Measurements from ENCODE around the gene SLC7A10.

GRCh38 chr19:33219261-33219815 lies 6.3 kb downstream of the SLC7A10 start:
- no peak for TF ChIP-seq USF2 (IDR thresholded peaks at IDR 0.05; ENCODE audit: borderline replicate concordance, low read depth, low read length)
- no peak for TF ChIP-seq MAX (IDR thresholded peaks at IDR 0.05; ENCODE audit: low read depth)
- TF ChIP-seq, protein P1, sequence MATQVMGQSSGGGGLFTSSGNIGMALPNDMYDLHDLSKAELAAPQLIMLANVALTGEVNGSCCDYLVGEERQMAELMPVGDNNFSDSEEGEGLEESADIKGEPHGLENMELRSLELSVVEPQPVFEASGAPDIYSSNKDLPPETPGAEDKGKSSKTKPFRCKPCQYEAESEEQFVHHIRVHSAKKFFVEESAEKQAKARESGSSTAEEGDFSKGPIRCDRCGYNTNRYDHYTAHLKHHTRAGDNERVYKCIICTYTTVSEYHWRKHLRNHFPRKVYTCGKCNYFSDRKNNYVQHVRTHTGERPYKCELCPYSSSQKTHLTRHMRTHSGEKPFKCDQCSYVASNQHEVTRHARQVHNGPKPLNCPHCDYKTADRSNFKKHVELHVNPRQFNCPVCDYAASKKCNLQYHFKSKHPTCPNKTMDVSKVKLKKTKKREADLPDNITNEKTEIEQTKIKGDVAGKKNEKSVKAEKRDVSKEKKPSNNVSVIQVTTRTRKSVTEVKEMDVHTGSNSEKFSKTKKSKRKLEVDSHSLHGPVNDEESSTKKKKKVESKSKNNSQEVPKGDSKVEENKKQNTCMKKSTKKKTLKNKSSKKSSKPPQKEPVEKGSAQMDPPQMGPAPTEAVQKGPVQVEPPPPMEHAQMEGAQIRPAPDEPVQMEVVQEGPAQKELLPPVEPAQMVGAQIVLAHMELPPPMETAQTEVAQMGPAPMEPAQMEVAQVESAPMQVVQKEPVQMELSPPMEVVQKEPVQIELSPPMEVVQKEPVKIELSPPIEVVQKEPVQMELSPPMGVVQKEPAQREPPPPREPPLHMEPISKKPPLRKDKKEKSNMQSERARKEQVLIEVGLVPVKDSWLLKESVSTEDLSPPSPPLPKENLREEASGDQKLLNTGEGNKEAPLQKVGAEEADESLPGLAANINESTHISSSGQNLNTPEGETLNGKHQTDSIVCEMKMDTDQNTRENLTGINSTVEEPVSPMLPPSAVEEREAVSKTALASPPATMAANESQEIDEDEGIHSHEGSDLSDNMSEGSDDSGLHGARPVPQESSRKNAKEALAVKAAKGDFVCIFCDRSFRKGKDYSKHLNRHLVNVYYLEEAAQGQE (IDR thresholded peaks at IDR 0.05; ENCODE audit: low read depth, low read length), result no peak
- no peak for TF ChIP-seq RAD21 (IDR thresholded peaks at IDR 0.05; ENCODE audit: low read length)
- TF ChIP-seq, protein P2, sequence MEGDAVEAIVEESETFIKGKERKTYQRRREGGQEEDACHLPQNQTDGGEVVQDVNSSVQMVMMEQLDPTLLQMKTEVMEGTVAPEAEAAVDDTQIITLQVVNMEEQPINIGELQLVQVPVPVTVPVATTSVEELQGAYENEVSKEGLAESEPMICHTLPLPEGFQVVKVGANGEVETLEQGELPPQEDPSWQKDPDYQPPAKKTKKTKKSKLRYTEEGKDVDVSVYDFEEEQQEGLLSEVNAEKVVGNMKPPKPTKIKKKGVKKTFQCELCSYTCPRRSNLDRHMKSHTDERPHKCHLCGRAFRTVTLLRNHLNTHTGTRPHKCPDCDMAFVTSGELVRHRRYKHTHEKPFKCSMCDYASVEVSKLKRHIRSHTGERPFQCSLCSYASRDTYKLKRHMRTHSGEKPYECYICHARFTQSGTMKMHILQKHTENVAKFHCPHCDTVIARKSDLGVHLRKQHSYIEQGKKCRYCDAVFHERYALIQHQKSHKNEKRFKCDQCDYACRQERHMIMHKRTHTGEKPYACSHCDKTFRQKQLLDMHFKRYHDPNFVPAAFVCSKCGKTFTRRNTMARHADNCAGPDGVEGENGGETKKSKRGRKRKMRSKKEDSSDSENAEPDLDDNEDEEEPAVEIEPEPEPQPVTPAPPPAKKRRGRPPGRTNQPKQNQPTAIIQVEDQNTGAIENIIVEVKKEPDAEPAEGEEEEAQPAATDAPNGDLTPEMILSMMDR (IDR thresholded peaks at IDR 0.05), result peak; percentile 22; the same call in 1 of the 2 replicates
- TF ChIP-seq SIN3A (IDR thresholded peaks at IDR 0.05; ENCODE audit: borderline replicate concordance, low read depth, low read length), result no peak
- no peak for TF ChIP-seq JUND (IDR thresholded peaks at IDR 0.05)
- TF ChIP-seq EP300 (IDR thresholded peaks at IDR 0.05; ENCODE audit: borderline replicate concordance in 1 of 2, low read depth in 1 of 2, low read length in 1 of 2), result no peak

Data from SK-N-SH (cell line).